SJSA1 (cell line): Measurements from ENCODE around the gene XPNPEP2. TPM values are rescaled to one million over a fixed set of nuclear protein-coding genes. Genes with fewer than 3 reads are reported as not detected.

ENCODE experiments used
- DNase-seq, 2 experiments: peaks; one replicate each; pipeline ENCODE4 v3.0.0-alpha.2; 2015 to 2020; ENCODE audit warnings: low spot score in 2 of 2, low read depth in 1 of 2
- H3K27ac ChIP-seq: fragments of 250-450 bp; sonication (Bioruptor Pico); 2 replicates; pipeline ENCODE4 v1.5.1; 2020; ENCODE audit warnings: mild to moderate bottlenecking, moderate library complexity
- H3K27me3 ChIP-seq: fragments of 250-450 bp; sonication (Bioruptor Pico); replicated peaks from 2 replicates; pipeline ENCODE4 v1.5.1; 2020; ENCODE audit warnings: mild to moderate bottlenecking, moderate library complexity
- H3K36me3 ChIP-seq: fragments of 250-450 bp; sonication (Bioruptor Pico); 2 replicates; pipeline ENCODE4 v1.5.1; 2020; ENCODE audit warnings: mild to moderate bottlenecking
- H3K4me1 ChIP-seq: fragments of 250-450 bp; sonication (Bioruptor Pico); replicated peaks from 2 replicates; pipeline ENCODE4 v1.6.1; 2021; ENCODE audit warnings: mild to moderate bottlenecking
- H3K4me3 ChIP-seq: fragments of 250-450 bp; sonication (Bioruptor Pico); 2 replicates; pipeline ENCODE4 v1.5.1; 2020; ENCODE audit warnings: mild to moderate bottlenecking
- H3K9me3 ChIP-seq: fragments of 250-450 bp; sonication (Bioruptor Pico); replicated peaks from 2 replicates; pipeline ENCODE4 v1.5.1; 2020; ENCODE audit warnings: mild to moderate bottlenecking
- total RNA-seq: library from RNA; depleted of rRNA; stranded (reverse); fragments of >200 nt; shearing (Covaris generic); gene quantifications from 2 replicates; pipeline ENCODE4 v1.2.3, GENCODE V29; 2014

XPNPEP2 gene
- total RNA-seq, 1 experiment from 2014 or later: 0.03 TPM

DNA sequence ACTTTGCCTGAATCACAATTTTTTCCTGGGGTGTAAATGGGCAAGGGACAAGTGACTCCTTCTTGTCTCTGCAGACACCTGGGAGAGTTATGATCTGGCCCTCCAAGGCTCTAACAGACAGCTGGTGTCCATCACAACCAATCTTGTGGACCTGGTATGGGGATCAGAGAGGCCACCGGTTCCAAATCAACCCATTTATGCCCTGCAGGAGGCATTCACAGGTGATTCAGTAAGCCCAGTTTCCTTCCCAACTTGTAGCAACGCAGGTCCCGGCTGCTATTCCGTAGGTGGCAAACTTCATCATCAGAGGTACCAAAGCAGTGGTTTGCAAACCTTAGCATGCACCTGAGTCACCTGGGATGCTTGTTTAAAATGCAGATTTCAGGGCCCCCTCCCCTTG is 8.8 kb downstream of the XPNPEP2 start:
- no peaks in the 10 kb centered on the region; the same call in 1 of the 2 replicates for H3K4me1 ChIP-seq
- no peaks in the 10 kb centered on the region for H3K27me3 ChIP-seq
- H3K36me3 ChIP-seq: no peaks in the 10 kb centered on the region
- no peaks in the 10 kb centered on the region for H3K9me3 ChIP-seq
- no peak for DNase-seq
- no peak overlapping the region for H3K4me3 ChIP-seq
- no peak overlapping the region for H3K27ac ChIP-seq

DNA sequence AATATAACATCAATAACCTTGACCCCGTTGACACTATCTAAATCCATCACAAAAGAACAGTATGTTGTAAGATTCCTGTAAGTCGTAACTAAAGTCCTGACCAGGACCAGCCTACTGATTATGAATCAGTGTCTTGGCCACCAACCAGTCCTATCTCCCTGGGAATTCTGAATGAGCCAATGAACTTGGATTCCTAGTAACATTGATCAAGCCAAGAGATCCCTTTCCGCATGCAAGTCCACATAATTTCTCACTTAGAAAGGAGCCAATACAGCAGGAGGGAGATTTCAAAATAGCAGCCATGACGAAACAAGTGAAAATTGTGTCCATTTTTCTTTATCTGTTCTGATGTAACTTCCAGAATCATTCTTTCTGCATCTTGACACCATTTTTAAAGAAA is 9.5 kb downstream of the XPNPEP2 start:
- H3K27ac ChIP-seq: no peak overlapping the region
- H3K36me3 ChIP-seq: no peaks in the 10 kb centered on the region
- H3K27me3 ChIP-seq: no peaks in the 10 kb centered on the region
- H3K4me3 ChIP-seq: no peak overlapping the region
- no peak for DNase-seq
- H3K4me1 ChIP-seq: no peaks in the 10 kb centered on the region
- H3K9me3 ChIP-seq: no peaks in the 10 kb centered on the region

DNA sequence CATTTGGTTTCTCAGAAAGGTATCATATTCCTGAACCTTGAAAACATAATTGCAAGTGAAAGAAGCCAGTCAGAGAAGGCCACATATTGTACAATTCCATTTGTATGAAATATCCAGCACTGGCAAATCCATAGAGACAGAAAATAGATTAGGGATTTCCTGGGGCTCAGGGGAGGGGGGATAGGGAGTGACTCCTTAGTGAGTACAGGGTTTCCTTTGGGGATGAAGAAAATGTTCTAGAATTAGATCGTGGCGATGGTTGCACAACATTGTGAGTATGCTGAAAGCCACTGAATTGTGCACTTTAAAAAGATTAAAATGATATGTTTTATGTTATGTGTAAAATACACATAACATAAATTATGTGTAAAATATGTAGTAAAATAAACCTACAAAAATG is 10.3 kb downstream of the XPNPEP2 start:
- Histone ChIP-seq H3K9me3 (no peaks in the 10 kb centered on the region), H3K4me3 (no peak overlapping the region), H3K27me3 (no peaks in the 10 kb centered on the region), H3K36me3 (no peaks in the 10 kb centered on the region), H3K4me1 (no peaks in the 10 kb centered on the region), H3K27ac (no peak overlapping the region)
- DNase-seq: no peak

DNA sequence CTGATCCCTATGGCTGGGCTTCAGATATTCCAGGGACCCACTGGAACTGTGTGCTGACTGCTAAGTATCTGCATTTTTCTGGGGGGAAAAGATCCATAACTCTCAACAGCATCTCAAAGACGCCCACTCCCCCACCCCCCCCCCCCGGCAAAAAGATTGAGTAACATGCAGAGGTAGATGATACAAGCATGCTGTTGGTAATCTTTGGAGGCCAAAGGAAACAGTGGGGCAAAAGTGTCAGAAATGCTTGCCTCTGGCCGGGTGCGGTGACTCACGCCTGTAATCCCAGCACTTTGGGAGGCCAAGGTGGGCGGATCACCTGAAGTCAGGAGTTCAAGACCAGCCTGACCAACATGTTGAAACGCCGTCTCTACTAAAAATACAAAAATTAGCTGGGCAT is 12.2 kb downstream of the XPNPEP2 start:
- H3K4me3 ChIP-seq: no peak overlapping the region
- no peaks in the 10 kb centered on the region for H3K27me3 ChIP-seq
- no peak for DNase-seq
- no peak overlapping the region for H3K27ac ChIP-seq
- H3K9me3 ChIP-seq: no peaks in the 10 kb centered on the region
- H3K36me3 ChIP-seq: no peaks in the 10 kb centered on the region
- H3K4me1 ChIP-seq: no peaks in the 10 kb centered on the region

DNA sequence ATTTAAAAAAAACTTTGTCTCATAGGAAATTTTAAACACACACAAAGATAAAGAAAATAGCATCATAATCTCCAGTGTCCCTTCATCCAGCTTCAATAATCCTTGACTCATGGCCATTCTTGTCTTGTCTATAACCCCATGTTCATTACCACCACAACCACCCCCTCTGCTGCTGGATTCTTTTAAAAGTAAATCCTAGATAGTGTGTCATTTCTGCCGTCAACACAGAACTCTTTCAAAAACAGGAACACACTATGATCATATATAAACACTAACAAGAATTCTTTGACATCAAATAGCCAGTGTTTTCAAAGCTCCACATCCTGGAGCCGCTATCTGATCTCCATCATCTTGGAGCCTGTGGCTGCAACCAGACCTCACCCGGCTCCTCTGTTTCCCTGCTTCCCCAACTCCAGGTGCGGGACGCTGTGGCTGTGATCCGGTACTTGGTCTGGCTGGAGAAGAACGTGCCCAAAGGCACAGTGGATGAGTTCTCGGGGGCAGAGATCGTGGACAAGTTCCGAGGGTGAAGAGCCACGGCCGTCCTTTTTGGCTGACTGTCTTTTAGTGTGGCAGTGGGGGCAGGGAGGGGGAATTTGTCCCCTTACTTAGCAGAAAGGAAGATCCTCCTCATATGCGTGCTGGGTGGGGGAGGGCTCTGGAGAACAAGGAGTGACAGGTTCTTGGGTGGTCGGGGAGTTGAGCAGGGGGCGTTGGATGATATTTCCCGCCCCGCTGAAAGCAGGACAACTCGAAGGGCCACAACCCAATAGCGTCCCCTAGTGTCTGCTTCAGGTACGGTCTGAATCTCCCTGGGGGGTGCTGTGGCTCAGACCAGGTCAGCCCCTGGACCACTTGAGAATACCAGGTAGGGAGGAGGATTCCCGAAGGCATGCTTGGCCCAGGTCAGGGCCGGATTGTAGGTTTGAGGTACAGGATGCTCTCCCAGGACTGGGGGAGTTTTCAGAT is 15.6 kb downstream of the XPNPEP2 start:
- peaks cover 4% of the 10 kb centered on the region for H3K4me1 ChIP-seq
- H3K36me3 ChIP-seq: no peaks in the 10 kb centered on the region
- no peak for DNase-seq
- no peak overlapping the region for H3K27ac ChIP-seq
- H3K9me3 ChIP-seq: no peaks in the 10 kb centered on the region
- no peak overlapping the region for H3K4me3 ChIP-seq
- H3K27me3 ChIP-seq: no peaks in the 10 kb centered on the region

DNA sequence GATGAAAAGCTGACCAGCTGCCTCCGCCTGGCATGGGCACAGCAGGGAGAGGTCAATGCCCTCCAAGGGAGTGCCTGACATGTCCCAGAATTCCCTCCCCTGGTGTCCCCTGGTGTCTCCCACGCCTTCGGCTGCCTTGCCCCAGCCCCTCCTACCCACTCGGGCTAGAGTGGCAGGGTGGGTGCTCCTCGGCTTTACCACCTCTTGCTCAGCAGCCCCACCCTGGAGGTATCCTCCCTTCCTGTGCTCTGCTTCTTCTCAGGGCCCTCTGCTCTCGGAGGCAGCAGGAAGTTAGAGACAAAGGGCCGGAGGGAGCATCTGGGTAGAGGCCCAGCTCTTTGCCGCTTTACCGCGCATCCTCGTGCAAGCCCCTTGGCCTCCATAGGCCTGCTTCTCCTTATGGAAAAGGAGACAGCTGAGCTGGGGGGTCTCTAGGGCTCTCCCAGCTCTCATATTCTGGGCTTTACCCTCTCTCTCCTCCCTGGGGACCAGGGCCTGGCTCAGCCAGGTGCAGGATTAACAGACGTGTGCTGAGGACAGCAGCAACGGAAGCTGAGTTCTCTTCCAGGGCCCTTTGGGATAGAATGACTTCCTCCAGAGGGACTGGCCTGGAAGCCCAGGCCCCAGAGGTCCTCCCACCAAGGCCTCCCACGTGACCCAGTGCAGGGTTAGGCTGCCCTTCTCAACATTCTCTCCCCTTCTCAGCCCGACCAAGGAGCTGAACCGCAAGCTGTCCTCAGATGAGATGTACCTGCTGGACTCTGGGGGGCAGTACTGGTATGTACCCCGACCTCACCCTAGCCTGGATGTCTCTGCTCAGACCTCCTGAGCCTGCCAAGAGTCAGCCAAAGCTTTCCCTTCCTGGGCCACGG is 17.2 kb downstream of the XPNPEP2 start:
- Histone ChIP-seq H3K9me3 (no peaks in the 10 kb centered on the region), H3K4me1 (peaks cover 14% of the 10 kb centered on the region), H3K36me3 (no peaks in the 10 kb centered on the region), H3K27me3 (no peaks in the 10 kb centered on the region), H3K4me3 (no peak overlapping the region), H3K27ac (no peak overlapping the region)
- DNase-seq: no peak

DNA sequence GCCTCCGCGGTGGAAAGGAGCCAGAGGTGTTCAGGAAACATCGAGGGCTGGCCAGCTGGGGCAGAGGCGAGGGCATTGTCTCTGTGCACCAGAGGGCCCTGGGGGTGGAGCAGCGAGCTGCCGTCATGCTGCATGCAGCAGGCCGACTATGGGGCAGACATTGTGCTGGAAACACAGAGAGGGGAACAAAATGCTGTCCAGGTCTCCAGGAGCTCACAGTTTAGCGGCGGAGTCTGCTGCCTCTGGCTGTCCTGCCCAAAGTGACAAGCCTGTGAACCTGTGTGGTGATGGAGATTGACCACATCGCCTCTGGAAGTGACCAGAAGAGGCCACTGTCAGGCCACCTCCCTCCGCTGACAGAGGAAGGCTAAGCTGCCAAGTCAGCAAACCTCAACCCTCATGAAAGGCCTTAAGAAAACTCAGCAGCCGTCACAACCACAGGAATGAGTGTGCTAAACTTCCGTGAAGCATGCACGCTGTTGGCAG is 20.8 kb downstream of the XPNPEP2 start:
- H3K27ac ChIP-seq: 0 out of 2 replicates have a peak overlapping the region, but pooled peaks have one; percentile 19
- no peaks in the 10 kb centered on the region for H3K27me3 ChIP-seq
- H3K36me3 ChIP-seq: no peaks in the 10 kb centered on the region
- DNase-seq: peak; percentile 62 to 64
- no peak overlapping the region for H3K4me3 ChIP-seq
- peaks cover 14% of the 10 kb centered on the region for H3K4me1 ChIP-seq
- H3K9me3 ChIP-seq: no peaks in the 10 kb centered on the region

DNA sequence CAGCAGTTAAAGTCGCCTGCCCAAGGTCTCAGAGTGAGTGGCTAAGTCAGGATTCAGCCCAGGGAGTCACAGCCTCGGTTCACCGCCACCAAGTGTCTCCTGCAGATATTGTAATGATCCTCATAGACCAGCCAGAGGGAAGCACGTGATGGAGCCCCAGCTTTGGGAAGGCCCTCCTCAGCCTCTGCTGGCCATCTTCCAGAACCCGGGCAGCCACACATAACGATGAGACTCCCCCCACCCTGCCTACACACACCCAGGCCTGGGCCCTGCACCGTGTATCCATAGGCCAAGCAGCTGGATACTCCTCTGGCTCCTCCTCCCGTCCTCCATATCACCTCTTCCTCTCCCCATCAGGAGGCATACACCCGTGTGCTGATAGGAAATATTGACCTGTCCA is 21.4 kb downstream of the XPNPEP2 start:
- no peaks in the 10 kb centered on the region for H3K9me3 ChIP-seq
- no peaks in the 10 kb centered on the region for H3K27me3 ChIP-seq
- H3K27ac ChIP-seq: peak overlapping the region; percentile 11; the same call in 1 of the 2 replicates
- no peak for DNase-seq
- no peaks in the 10 kb centered on the region for H3K36me3 ChIP-seq
- peaks cover 14% of the 10 kb centered on the region for H3K4me1 ChIP-seq
- no peak overlapping the region for H3K4me3 ChIP-seq

DNA sequence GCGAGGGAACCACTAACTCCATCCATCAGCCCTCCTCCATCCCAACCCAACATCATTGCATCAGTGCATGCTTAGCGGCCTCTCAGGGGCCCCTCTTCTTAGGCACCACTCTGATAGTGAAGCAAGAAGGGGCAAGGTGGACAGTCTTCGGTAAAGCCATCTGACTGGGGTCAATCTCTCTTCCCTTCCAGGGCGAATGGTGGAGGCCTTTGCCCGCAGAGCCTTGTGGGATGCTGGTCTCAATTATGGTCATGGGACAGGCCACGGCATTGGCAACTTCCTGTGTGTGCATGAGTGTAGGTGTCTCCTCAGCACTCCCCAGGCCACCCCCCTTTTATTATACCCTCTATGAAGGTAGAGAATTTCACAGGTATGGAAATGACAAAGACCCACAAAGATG is 22.2 kb downstream of the XPNPEP2 start:
- Histone ChIP-seq H3K27ac (no peak overlapping the region), H3K9me3 (no peaks in the 10 kb centered on the region), H3K27me3 (no peaks in the 10 kb centered on the region), H3K4me3 (no peak overlapping the region), H3K36me3 (no peaks in the 10 kb centered on the region), H3K4me1 (peaks cover 14% of the 10 kb centered on the region)
- DNase-seq: no peak

DNA sequence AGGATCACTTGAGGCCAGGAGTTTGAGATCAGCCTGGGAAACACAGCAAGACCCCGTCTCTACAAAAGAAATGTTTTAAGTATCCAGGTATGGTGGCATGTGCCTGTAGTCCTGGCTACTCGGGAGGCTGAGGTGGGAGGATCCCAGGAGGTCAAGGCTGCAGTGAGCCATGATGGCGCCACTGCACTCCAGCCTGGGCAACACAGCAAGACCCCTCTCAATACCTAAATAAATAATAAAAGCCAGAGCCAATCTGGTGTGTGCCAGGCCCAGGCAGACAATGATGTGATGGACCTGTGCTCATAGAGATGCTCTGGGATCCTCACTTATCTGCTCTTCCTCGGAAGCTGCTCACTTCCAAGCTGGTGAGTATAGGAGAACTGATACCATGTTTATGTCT is 22.8 kb downstream of the XPNPEP2 start:
- H3K36me3 ChIP-seq: no peaks in the 10 kb centered on the region
- H3K27me3 ChIP-seq: no peaks in the 10 kb centered on the region
- H3K9me3 ChIP-seq: no peaks in the 10 kb centered on the region
- peaks cover 14% of the 10 kb centered on the region for H3K4me1 ChIP-seq
- no peak overlapping the region for H3K27ac ChIP-seq
- no peak overlapping the region for H3K4me3 ChIP-seq
- no peak for DNase-seq

DNA sequence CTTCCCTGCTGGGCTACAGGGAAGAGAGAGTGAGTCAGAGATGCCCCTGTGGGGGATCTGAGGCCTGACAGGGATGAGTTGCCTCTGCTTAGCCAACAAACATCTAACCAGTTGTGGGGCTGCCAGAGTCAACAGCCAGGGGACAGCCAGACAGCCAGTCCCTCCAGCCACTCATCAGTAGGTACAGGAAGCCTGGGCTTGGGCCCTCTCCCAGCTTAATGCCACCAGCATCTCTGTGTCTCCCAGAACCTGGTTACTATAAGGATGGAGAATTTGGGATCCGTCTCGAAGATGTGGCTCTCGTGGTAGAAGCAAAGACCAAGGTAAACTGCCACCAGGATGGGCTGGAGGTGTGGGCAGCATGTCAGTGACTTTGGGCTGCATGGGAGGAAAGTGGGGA is 23.7 kb downstream of the XPNPEP2 start:
- H3K4me1 ChIP-seq: peaks cover 14% of the 10 kb centered on the region
- H3K27ac ChIP-seq: no peak overlapping the region
- no peak overlapping the region for H3K4me3 ChIP-seq
- H3K27me3 ChIP-seq: no peaks in the 10 kb centered on the region
- no peaks in the 10 kb centered on the region for H3K9me3 ChIP-seq
- H3K36me3 ChIP-seq: no peaks in the 10 kb centered on the region
- DNase-seq: no peak

DNA sequence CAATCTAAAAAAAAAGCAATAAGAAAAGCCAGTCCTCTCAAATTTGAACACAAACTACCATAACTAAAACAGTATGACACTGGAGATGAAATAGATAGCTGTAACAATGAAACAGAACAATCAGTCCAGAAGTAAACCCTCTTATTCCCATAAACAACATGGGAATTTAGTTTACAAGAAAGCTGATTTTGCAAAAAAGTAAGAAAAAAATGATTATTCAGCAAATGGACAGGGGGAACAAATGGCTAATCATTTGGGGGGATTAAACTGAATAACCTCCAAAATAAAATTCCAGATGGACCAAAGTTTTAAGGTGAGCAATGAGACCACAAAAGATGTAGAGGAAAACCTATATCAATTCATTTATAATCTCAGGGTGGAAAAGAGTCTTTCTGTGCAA is 24.9 kb downstream of the XPNPEP2 start:
- Histone ChIP-seq H3K4me3 (no peak overlapping the region), H3K36me3 (no peaks in the 10 kb centered on the region), H3K4me1 (peaks cover 14% of the 10 kb centered on the region), H3K27me3 (no peaks in the 10 kb centered on the region), H3K9me3 (no peaks in the 10 kb centered on the region), H3K27ac (no peak overlapping the region)
- no peak for DNase-seq

DNA sequence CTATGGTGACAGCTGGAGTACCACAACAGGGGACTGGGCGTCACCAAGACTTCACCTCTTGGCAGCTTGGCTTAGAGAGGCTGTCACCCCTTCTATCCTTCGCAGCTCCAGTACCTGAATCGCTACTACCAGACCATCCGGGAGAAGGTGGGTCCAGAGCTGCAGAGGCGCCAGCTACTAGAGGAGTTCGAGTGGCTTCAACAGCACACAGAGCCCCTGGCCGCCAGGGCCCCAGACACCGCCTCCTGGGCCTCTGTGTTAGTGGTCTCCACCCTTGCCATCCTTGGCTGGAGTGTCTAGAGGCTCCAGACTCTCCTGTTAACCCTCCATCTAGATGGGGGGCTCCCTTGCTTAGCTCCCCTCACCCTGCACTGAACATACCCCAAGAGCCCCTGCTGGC is 29.4 kb downstream of the XPNPEP2 start:
- no peaks in the 10 kb centered on the region for H3K36me3 ChIP-seq
- H3K27ac ChIP-seq: no peak overlapping the region
- H3K9me3 ChIP-seq: no peaks in the 10 kb centered on the region
- H3K27me3 ChIP-seq: no peaks in the 10 kb centered on the region
- no peak for DNase-seq
- no peaks in the 10 kb centered on the region for H3K4me1 ChIP-seq
- no peak overlapping the region for H3K4me3 ChIP-seq
